GM21529 (cell line): ENCODE results near the gene ADAMTS14.
"Not testable (repeated sequence)": the region's sequence is repeated elsewhere in the genome, so short reads cannot be mapped to it uniquely, and the experiment has no call there.

Source experiments
- ATAC-seq: cut with Tn5 transposase; IDR thresholded peaks from one replicate; pipeline ENCODE4 v1.9.1; 2021; ENCODE audit not compliant: unreplicated experiment

ADAMTS14 gene

GRCh38 chr10:70657041-70657440 is 15.3 kb upstream of the ADAMTS14 start:
- no peak for ATAC-seq

- no peak for ATAC-seq
Measured at GRCh38 chr10:70658582-70659136, 13.6 kb upstream of the ADAMTS14 start.

- ATAC-seq: no peak
Measured at GRCh38 chr10:70659306-70659705, 13.0 kb upstream of the ADAMTS14 start.

GRCh38 chr10:70660722-70661121 is 11.6 kb upstream of the ADAMTS14 start:
- ATAC-seq: no peak

- ATAC-seq: no peak
Measured at GRCh38 chr10:70661623-70662361, 10.5 kb upstream of the ADAMTS14 start.

GRCh38 chr10:70662362-70663220 is 9.7 kb upstream of the ADAMTS14 start:
- ATAC-seq: no peak

GRCh38 chr10:70663458-70664409 is 8.6 kb upstream of the ADAMTS14 start:
- ATAC-seq: not testable (repeated sequence)

- no peak for ATAC-seq
Measured at GRCh38 chr10:70664702-70665195, 7.6 kb upstream of the ADAMTS14 start.

GRCh38 chr10:70666960-70667798 is 5.1 kb upstream of the ADAMTS14 start:
- no peak for ATAC-seq

- ATAC-seq: not testable (repeated sequence)
Measured at GRCh38 chr10:70667818-70668217, 4.5 kb upstream of the ADAMTS14 start.

GRCh38 chr10:70668454-70668970 is 3.8 kb upstream of the ADAMTS14 start:
- ATAC-seq: no peak

- ATAC-seq: no peak
Measured at GRCh38 chr10:70669015-70669414, 3.3 kb upstream of the ADAMTS14 start.

- ATAC-seq: no peak
Measured at GRCh38 chr10:70669732-70670317, 2.5 kb upstream of the ADAMTS14 start.

GRCh38 chr10:70671619-70672164 is 614 bp upstream of the ADAMTS14 start:
- ATAC-seq: no peak

GRCh38 chr10:70673043-70673928 is 980 bp downstream of the ADAMTS14 start:
- no peak for ATAC-seq

- no peak for ATAC-seq
Measured at GRCh38 chr10:70673929-70674559, 1.7 kb downstream of the ADAMTS14 start.
